OCI-M2 (cell line): ENCODE data around the gene SLC29A1.

ENCODE experiments used
- DNase-seq: peaks from one replicate; lab custom pipeline; 2025; ENCODE audit not compliant: unreplicated experiment; lab: John Stamatoyannopoulos, UW

SLC29A1 gene

DNA sequence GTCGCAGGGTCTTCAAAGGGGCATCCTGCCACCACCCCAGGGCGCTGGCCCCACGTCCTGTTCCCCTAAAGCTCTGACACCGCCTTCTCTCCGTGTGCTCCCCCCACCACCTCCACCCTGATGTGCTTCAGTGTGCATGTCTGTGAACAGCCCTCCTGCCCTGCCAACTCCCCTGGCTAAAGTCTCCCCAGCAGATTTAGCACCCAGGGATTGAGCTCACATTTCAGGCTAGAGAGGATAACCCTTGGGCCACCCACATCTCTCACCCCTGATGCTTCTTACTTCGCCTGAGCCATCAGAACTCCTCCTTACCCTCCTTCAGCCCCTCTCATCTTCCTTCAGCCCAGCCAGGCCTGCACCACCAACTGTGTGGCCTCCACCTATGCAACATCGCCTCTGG lies 54.4 kb downstream of the SLC29A1 start:
- DNase-seq, result no peak

DNA sequence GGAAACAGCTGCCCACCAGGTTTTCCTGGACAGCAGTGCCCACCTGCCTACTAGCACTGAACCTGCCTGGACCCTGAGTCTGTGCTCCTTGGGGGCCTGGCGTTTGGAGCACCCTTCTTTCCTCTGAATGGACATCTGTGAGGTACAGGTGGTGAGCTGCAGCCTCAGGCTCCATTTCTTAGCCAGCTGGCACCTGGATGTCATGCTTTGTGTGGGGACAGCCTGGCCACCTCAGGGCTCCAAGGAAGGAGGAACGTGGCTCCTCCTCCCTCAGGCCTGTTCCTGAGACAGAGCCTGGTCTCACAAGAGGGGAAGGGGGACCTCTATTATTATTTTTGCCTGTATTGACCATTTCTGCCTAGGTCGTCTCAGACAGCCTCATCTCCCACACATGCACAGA lies 54.9 kb downstream of the SLC29A1 start:
- DNase-seq, result no peak

DNA sequence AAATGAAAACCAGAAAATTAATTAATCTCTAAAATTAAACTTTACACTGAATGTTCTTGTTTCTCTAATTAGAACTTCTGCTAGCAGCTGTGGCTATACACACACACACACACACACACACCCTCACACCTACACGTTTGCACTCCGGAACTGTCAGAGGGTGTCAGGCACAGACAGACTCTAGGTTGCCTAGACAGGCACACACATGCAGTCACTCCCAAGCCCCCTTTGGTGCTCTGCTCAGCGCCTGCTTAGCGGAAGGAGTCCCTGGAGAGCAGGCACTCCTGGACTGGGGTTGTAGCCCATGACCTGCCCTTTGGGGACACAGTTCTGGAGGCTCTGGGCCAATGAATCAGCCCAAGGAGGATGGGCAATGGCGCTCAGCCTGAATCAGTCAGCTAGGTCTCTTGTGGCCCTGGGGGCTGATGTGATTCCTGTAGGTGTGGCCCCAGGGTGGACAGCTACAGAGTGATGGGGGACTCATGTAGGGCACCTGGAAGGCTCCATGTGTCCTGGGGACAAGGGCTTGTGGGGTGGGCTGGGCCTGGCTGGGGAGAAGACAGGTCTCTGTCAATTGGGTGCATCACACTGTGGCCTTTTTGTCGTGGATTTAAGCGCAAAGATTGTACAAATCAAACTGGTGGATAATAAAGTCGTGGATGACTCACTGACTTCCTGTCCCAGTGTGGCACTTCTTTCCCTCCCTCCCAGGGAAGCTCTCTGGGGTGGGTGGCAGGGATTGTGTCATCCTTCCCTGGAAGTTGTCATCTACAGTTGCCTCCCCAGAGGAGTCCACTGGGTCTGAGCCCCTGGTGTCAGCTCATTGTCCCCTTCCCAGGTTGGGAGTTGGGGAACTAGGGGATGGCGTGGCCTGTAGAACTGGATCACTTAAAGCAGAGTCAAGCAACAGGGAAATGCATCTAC lies 55.6 kb downstream of the SLC29A1 start:
- DNase-seq, result no peak
